K562 (cell line): ENCODE data around the gene ERFL. TPM values are rescaled to one million over a fixed set of nuclear protein-coding genes. Genes with fewer than 3 reads are reported as not detected.

Source experiments
- CBFB ChIP-seq: sonication (generic); formaldehyde crosslinking; IDR thresholded peaks from 2 replicates; pipeline ENCODE4 v1.4.0; 2020; ENCODE audit warnings: mild to moderate bottlenecking, missing genetic modification reagents
- CEBPB ChIP-seq: fragments of 450-650 bp; IDR thresholded peaks from 2 replicates; pipeline ENCODE4 v1.6.1; 2016; ENCODE audit warnings: missing genetic modification characterization, missing compliant biosample characterization
- EGR1 ChIP-seq: fragments of 450-650 bp; conservative IDR thresholded peaks from 2 replicates; pipeline ENCODE4 v1.6.1; 2017; ENCODE audit warnings: mild to moderate bottlenecking
- FUS ChIP-seq: fragments of 200-400 bp; formaldehyde crosslinking; optimal IDR thresholded peaks from 2 replicates; pipeline ENCODE3; 2017; ENCODE audit warnings: low read depth, low read length
- HDAC3 ChIP-seq: fragments of 450-650 bp; IDR thresholded peaks from 2 replicates; pipeline ENCODE4 v1.6.1; 2018; ENCODE audit warnings: borderline replicate concordance, mild to moderate bottlenecking, moderate library complexity; ENCODE audit not compliant: partially characterized antibody
- IFI16 ChIP-seq: fragments of 250-450 bp; sonication (Bioruptor Pico); IDR thresholded peaks from 2 replicates; pipeline ENCODE4 v2.1.2; 2022; ENCODE audit warnings: mild to moderate bottlenecking, inconsistent platforms
- NCOA1 ChIP-seq: fragments of 450-650 bp; IDR thresholded peaks from 2 replicates; pipeline ENCODE4 v1.6.1; 2016; ENCODE audit warnings: low read depth
- NCOA4 ChIP-seq: fragments of 450-650 bp; IDR thresholded peaks from 2 replicates; pipeline ENCODE4 v1.6.1; 2018; ENCODE audit warnings: mild to moderate bottlenecking; ENCODE audit not compliant: partially characterized antibody
- NCOA6 ChIP-seq: fragments of 450-650 bp; IDR thresholded peaks from 2 replicates; pipeline ENCODE4 v1.6.1; 2017; ENCODE audit warnings: mild to moderate bottlenecking
- SIN3A ChIP-seq, 2 experiments: fragments of 150-350 bp in 1 of 2; IDR thresholded peaks; 2 replicates each; pipeline ENCODE4 v1.6.1; 2011 to 2016; ENCODE audit warnings: borderline replicate concordance in 2 of 2, low read depth in 2 of 2, low read length in 2 of 2, mild to moderate bottlenecking in 2 of 2, moderate library complexity in 2 of 2; ENCODE audit not compliant: control insufficient read depth in 1 of 2
- SRF ChIP-seq, 2 experiments: fragments of 250-450, 450-650 bp in 1 of 2; sonication (Bioruptor Pico) in 1 of 2; sonication (generic) in 1 of 2; formaldehyde crosslinking; IDR thresholded peaks; 2 replicates each; pipeline versions ENCODE4 v1.5.0 to v1.5.1; 2020 to 2022; ENCODE audit warnings: mild to moderate bottlenecking in 1 of 2, missing genetic modification reagents in 1 of 2
- SRSF7 ChIP-seq: fragments of 200-400 bp; formaldehyde crosslinking; optimal IDR thresholded peaks from 2 replicates; pipeline ENCODE3; 2017; ENCODE audit warnings: mild to moderate bottlenecking, low read depth, low read length
- SUPT5H ChIP-seq: fragments of 450-650 bp; IDR thresholded peaks from 2 replicates; pipeline ENCODE4 v1.6.1; 2016
- TAF1 ChIP-seq: IDR thresholded peaks from 2 replicates; pipeline ENCODE4 v1.6.1; 2011; ENCODE audit warnings: mild to moderate bottlenecking, low read length, moderate library complexity; ENCODE audit not compliant: insufficient read depth, control insufficient read depth, severe bottlenecking; ENCODE audit errors: extremely low read depth
- TOE1 ChIP-seq, 2 experiments: fragments of 450-650 bp in 1 of 2; sonication (generic) in 1 of 2; formaldehyde crosslinking in 1 of 2; IDR thresholded peaks; 2 replicates each; pipeline versions ENCODE4 v1.7.1 to v1.8.0; 2016 to 2022; ENCODE audit warnings: borderline replicate concordance in 2 of 2, mild to moderate bottlenecking in 2 of 2, antibody characterized with exemption in 1 of 2, inconsistent platforms in 1 of 2, low read depth in 1 of 2, missing genetic modification reagents in 1 of 2, moderate library complexity in 1 of 2
- XRCC3 ChIP-seq: fragments of 450-650 bp; IDR thresholded peaks from 2 replicates; pipeline ENCODE4 v1.6.1; 2017; ENCODE audit warnings: mild to moderate bottlenecking, moderate library complexity
- ZNF253 ChIP-seq: fragments of 250-450 bp; sonication (Bioruptor Pico); conservative IDR thresholded peaks from 2 replicates; pipeline ENCODE4 v1.6.1; 2021; ENCODE audit warnings: mild to moderate bottlenecking
- ZNF274 ChIP-seq: IDR thresholded peaks from 2 replicates; pipeline ENCODE4 v1.6.1; 2011; ENCODE audit warnings: low read depth, mild to moderate bottlenecking, low read length, moderate library complexity, borderline replicate concordance
- ZNF431 ChIP-seq: sonication (generic); formaldehyde crosslinking; IDR thresholded peaks from 2 replicates; pipeline ENCODE4 v1.8.0; 2022; ENCODE audit warnings: mild to moderate bottlenecking, missing genetic modification reagents
- ZNF668 ChIP-seq: fragments of 250-450 bp; sonication (Bioruptor Pico); IDR thresholded peaks from 2 replicates; pipeline ENCODE4 v1.8.0; 2022; ENCODE audit warnings: mild to moderate bottlenecking, inconsistent platforms
- polyA plus RNA-seq, 8 experiments: library from polyadenylated mRNA; depleted of rRNA in 4 of 8; stranded (reverse) in 5 of 8; unstranded in 3 of 8; fragments of >200 nt; fragmentation: Nextera tagmentation in 2 of 8; fragmentation: Illumina TruSeq in 1 of 8; extraction: Ambion mirVana in 2 of 8; extraction: Trizol in 1 of 8; gene quantifications; 2 replicates each; pipeline versions ENCODE4 v1.2.1 to v1.2.3, GENCODE V29; 2011 to 2014; ENCODE audit warnings: inconsistent platforms in 1 of 8, missing spikeins in 1 of 8
- total RNA-seq, 7 experiments: library from RNA; depleted of rRNA in 6 of 7; stranded (reverse); fragments of >200 nt in 6 of 7; fragmentation: Illumina TruSeq in 2 of 7; extraction: Trizol in 2 of 7; gene quantifications; 2 replicates each; pipeline versions ENCODE4 v1.2.1 to v1.2.3, GENCODE V29; 2011 to 2021; ENCODE audit warnings: low replicate concordance in 1 of 7
- TF ChIP-seq, protein P1 (sequence below): fragments of 450-650 bp; IDR thresholded peaks from one replicate; pipeline ENCODE4 v1.6.1; 2018; ENCODE audit warnings: mild to moderate bottlenecking, moderate library complexity; ENCODE audit not compliant: partially characterized antibody
- TF ChIP-seq, protein P2 (sequence below): IDR thresholded peaks from 2 replicates; pipeline ENCODE4 v1.6.1; 2016; ENCODE audit warnings: missing genetic modification characterization, missing compliant biosample characterization
- TF ChIP-seq, protein P3 (sequence below): IDR thresholded peaks from 3 replicates; pipeline ENCODE4 v1.6.1; 2011; ENCODE audit warnings: borderline replicate concordance, mild to moderate bottlenecking; ENCODE audit not compliant: insufficient read length, insufficient read depth

ERFL gene
- total and polyA plus RNA-seq, 9 of the 15 experiments (the other 6 are each of a cell fraction or from before 2014, with no cell fraction given): 0.07 to 0.75 (median 0.32) TPM; not detected in 4

DNA sequence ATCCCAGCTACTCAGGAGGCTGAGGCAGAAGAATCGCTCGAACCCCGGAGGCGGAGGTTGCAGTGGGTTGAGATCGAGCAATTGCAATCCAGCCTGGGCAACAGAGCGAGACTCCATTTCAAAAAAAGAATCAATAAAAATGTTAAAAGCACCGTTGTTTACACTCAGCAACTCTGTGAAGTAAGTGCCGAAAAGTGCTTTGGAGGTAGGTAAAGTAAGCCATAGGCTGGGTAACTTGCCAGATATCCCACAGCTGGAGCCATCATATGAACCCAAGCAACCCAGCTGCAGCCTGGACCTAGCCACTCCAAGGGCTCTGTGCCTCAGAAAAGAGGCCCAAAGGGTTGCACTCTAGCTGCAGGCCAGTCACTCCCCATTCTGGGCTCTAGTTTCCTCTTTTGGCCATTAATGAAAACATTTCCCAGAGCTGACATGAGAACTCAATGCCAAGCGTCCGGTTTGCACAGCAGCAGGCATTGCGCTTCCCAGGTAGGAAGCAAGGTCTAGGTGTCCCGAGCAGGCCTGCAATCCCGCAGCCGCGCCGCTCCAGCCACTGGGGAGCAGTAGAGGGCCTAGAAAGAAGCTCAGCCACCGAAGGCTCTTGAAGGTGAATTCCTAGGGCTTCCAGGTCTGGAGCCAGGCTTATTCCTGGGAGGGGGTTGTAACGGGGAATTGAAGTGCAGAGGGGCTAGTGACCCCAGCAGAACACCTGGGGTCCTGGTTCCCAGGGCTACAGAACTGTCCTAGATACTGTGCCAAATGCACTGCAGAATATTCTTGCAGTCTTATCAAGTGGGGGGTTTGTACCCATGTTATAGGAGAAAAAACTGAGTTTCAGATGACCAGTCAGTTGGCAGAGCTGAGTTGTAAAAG is 55.2 kb downstream of the ERFL start (continued):
- TF ChIP-seq ZNF274: no peak
- TF ChIP-seq NCOA4: no peak
- TF ChIP-seq, protein P1, sequence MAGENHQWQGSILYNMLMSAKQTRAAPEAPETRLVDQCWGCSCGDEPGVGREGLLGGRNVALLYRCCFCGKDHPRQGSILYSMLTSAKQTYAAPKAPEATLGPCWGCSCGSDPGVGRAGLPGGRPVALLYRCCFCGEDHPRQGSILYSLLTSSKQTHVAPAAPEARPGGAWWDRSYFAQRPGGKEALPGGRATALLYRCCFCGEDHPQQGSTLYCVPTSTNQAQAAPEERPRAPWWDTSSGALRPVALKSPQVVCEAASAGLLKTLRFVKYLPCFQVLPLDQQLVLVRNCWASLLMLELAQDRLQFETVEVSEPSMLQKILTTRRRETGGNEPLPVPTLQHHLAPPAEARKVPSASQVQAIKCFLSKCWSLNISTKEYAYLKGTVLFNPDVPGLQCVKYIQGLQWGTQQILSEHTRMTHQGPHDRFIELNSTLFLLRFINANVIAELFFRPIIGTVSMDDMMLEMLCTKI: no peak
- TF ChIP-seq, protein P2, sequence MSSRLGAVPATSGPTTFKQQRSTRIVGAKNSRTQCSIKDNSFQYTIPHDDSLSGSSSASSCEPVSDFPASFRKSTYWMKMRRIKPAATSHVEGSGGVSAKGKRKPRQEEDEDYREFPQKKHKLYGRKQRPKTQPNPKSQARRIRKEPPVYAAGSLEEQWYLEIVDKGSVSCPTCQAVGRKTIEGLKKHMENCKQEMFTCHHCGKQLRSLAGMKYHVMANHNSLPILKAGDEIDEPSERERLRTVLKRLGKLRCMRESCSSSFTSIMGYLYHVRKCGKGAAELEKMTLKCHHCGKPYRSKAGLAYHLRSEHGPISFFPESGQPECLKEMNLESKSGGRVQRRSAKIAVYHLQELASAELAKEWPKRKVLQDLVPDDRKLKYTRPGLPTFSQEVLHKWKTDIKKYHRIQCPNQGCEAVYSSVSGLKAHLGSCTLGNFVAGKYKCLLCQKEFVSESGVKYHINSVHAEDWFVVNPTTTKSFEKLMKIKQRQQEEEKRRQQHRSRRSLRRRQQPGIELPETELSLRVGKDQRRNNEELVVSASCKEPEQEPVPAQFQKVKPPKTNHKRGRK (tag): no peak
- TF ChIP-seq SUPT5H: no peak; the same call in none of the 2 replicates
- TF ChIP-seq CBFB (CRISPR knock-in tag): no peak
- no peak for TF ChIP-seq TOE1 (IDR thresholded peaks at IDR 0.05; ENCODE audit: borderline replicate concordance)
- TF ChIP-seq TOE1 (CRISPR knock-in tag; IDR thresholded peaks at IDR 0.05; ENCODE audit: borderline replicate concordance, low read depth): no peak
- TF ChIP-seq SRSF7: no peak
- no peak for TF ChIP-seq TAF1
- no peak for TF ChIP-seq SIN3A (IDR thresholded peaks at IDR 0.05; ENCODE audit: borderline replicate concordance in 2 of 2, control insufficient read depth in 1 of 2, low read depth in 2 of 2, low read length in 2 of 2)
- no peak for TF ChIP-seq EGR1
- TF ChIP-seq HDAC3: no peak
- no peak for TF ChIP-seq FUS
- no peak for TF ChIP-seq NCOA1
- no peak for TF ChIP-seq IFI16 (CRISPR knock-in tag)
- no peak for TF ChIP-seq NCOA6
- TF ChIP-seq ZNF431 (CRISPR knock-in tag): 0 out of 2 replicates have a peak, but pooled peaks have one; percentile 24
- TF ChIP-seq, protein P3, sequence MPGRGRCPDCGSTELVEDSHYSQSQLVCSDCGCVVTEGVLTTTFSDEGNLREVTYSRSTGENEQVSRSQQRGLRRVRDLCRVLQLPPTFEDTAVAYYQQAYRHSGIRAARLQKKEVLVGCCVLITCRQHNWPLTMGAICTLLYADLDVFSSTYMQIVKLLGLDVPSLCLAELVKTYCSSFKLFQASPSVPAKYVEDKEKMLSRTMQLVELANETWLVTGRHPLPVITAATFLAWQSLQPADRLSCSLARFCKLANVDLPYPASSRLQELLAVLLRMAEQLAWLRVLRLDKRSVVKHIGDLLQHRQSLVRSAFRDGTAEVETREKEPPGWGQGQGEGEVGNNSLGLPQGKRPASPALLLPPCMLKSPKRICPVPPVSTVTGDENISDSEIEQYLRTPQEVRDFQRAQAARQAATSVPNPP: no peak
- no peak for TF ChIP-seq ZNF668
- TF ChIP-seq CEBPB (tag): no peak
- TF ChIP-seq SRF (CRISPR knock-in tag; IDR thresholded peaks at IDR 0.05): no peak
- no peak for TF ChIP-seq XRCC3
- TF ChIP-seq ZNF253 (CRISPR knock-in tag): no peak
